Amygdala (tissue), 56 donors: Measurements from ENCODE around the gene ZDHHC11.

Experiments used
- DNase-seq, 56 donors: peaks; one replicate each; lab custom pipeline; 2025; lab: John Stamatoyannopoulos, UW

The ZDHHC11 gene, protein sequence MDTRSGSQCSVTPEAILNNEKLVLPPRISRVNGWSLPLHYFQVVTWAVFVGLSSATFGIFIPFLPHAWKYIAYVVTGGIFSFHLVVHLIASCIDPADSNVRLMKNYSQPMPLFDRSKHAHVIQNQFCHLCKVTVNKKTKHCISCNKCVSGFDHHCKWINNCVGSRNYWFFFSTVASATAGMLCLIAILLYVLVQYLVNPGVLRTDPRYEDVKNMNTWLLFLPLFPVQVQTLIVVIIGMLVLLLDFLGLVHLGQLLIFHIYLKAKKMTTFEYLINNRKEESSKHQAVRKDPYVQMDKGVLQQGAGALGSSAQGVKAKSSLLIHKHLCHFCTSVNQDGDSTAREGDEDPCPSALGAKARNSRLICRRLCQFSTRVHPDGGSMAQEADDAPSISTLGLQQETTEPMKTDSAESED

DNA sequence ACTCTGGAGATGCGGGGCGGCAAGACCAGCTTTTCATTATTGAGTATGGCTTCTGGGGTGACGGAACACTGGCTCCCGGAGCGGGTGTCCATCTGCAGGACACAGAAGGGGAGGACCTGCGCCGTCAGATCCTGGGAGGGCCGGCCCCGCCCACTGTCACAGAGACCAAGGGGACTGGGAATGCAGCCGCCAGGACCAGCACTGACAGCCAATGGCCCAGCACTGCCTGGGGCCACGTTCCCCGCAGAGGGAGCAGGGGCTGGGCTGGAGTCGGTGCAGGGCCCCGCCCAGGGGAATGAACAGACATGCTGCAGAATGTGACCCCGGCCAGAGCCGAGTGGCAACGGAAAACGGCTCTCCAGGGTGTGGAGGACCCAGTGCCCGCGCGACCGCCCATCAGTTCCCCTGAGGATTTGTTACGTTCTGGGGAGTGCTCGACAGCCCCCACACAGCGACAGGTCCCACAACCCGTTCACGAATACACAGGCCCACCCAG lies at the start of gene ZDHHC11:
ZDHHC11 (minus strand) TSS at position 476 of the 496 bp plus-strand sequence; CDS start at position 92, 384 bp downstream.
- peak in 8 of 56 donors; percentile 10 to 49 (median 22) for DNase-seq

DNA sequence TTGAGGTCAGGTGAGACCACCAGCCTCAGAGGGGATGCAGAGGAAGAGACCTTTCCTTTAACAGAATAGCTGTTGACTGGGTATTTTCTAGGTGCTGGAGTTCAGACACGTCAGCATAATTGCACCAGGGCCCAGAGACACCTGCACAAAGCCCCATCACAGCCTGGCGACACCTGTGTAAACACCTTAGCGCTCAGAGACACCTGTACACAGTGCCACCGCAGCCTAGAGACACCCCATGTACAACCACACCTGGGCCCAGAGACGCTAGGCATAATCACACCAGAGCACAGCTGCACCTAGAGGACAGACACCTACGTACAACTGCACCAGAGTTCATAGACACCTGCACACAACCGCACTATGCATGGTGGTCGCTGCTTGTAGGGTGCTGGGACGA lies 42.9 kb upstream of the ZDHHC11 start:
- no peak for DNase-seq

DNA sequence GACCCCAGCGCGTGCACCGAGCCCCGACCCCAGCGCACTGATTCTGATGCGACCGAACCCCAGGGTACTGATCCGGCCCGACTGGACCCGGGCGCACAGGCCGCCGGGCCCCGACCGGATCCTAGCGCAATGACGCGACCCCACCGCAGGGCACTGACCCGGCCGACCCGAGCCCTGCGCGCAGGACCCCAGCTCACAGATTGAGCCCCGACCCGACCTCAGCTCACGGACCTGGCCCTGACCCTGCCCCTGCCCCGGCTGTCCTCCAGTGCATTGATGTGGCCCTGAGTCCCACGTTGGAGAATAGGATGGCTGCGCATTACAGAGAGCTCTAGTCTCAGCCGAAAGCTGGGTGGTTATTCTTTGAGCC lies 42.3 kb upstream of the ZDHHC11 start:
- no peak for DNase-seq

DNA sequence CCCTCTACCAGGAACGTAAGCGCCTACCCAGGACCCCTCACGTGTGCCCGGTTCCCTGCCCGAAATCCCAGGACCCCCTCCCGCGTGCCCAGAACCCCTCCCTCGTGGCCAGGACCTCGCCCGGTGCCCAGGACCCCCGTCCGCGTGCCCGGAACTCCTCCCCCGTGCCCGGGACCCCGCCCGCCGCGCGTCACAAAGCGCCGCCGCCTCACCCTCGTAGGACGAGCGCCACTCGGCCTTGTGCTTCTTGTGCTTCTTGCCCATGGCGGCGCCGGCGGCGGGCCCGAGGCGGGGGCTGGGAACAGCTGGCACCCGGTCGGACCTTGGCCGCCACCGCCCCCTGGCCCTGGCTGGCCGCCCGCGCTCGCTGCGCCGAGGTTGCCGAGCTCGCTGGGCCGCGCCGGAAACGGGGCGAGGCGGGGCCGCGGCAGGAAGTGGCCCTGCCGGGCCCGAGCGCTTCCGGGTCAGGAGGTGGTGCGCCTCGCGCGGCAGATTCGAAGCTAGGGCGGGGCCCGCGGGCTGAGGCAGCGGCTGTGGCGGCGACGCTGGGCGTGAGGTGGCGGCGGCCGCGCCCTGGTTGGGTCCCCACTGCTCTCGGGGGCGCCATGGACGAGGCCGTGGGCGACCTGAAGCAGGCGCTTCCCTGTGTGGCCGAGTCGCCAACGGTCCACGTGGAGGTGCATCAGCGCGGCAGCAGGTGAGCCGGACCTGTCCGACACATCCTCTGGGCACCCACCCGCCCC lies 41.8 kb upstream of the ZDHHC11 start, which contains the start of the genes BRD9 and TRIP13:
BRD9 (minus strand) TSS at position 408 of the 743 bp plus-strand sequence; CDS start at position 264, 144 bp downstream.
TRIP13 (plus strand) TSS at position 491 of the 743 bp plus-strand sequence; CDS start at position 606, 115 bp downstream.
- DNase-seq, result peak in 54 of 56 donors; percentile 6 to 88 (median 68)

DNA sequence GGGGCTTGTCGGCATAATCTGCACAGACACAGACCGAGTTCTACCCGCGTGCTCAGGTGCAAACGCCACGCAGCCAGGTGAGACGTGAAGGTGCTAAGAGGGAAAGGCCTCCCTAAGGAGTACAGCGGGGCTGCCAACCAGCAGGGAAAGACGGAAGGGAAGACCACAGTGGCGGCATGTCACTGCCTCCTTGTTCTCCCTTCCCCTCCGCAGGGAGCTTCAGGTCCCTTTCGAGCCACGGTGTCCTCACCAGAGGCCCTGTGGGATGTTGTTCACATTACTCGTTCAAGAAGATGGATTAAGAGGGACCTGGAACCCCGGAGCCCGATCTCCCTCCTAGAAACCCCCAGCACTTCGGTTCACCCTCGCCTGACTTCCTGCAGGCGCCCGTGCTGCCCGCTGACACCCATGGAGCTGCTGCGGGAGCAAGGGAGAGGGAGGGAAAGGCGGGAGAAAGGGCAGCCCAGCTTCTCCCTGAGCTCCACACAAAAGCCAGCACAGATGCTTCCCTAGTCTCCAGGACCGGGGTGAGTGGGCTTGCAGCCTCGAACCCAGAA lies 41.1 kb upstream of the ZDHHC11 start:
- DNase-seq, result peak in 1 of 56 donors; percentile 12

DNA sequence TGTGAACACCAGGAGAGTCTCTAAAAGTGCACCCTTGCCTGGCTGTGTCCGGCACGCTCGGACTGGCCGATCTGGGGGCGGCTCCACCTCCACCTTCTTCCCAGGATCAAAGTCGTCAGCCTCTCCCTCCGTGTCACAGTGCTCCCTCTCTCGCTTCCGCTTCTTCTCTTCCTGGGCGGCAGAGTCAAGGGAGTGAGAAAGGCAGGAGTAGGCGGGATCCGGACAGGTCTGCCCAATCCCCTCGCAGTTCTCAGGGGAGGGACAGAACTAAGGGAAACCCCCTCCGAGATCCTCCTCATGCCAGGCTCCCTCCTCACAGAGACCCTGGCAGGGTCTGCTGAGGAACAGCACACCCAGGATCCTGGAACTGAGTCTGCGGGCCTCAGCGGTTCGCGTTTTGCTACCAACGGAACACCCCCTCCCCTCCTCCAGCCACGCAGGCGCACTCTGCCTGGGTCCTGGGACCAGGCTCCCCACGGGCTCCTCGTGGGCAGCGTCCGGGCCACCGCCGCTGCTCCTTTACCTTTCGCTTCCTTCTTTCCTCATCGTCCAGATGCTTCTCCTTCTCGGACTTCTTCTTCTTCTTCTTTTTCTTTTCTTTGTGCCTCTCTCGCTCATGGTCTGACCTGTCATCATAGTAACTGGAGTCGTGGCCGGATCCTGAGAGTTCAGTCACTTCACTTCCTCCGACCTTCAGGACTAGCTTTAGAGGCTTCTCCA lies 40.5 kb upstream of the ZDHHC11 start:
- DNase-seq, result no peak

DNA sequence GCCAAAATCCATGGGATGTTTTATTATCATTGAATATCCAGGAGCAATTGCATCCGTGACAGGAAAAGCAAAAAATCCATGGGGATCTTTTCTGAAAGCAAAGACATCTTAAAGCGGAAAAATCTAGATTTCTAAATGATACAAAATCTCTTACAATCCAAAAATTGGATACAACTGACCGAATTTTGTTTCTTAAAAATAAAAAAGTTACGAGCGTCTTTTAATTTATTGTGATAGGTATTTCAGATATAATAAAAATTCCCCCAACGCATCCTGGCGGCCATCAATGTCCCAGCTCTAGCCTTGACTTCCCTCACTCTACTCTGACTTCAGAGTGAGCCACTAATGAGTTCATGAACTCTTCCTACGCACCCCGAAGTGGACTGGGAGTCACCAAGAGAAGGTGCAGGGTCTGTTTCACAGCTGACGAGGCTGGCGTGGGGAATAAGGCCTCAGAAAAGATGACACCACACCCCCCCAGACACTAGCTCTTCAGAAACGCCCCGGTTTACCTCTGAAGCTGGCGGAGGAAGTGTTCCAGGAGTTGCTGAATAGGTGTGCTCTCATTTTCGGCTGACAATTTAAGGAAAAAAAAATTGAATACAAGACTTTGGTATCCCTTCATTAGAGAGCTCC lies 38.4 kb upstream of the ZDHHC11 start:
- DNase-seq, result no peak

DNA sequence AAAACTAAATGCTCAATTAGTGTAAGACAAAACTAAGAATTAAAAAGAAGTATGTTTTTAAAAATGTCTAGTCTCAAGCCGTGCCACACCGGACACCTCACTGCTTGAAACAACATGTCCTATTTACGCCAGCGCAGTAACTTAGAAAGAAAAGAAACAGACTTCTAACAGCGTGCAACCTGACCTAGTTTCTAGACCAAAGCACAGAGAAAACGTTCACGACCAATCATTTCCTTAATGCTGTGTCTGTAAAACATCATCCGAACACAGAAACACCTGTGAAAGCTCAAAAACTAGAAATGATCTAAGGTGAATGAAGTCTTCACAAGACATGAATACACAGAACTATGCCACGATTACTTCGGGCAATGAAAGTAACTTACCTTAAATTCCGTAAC lies 37.9 kb upstream of the ZDHHC11 start:
- no peak for DNase-seq

DNA sequence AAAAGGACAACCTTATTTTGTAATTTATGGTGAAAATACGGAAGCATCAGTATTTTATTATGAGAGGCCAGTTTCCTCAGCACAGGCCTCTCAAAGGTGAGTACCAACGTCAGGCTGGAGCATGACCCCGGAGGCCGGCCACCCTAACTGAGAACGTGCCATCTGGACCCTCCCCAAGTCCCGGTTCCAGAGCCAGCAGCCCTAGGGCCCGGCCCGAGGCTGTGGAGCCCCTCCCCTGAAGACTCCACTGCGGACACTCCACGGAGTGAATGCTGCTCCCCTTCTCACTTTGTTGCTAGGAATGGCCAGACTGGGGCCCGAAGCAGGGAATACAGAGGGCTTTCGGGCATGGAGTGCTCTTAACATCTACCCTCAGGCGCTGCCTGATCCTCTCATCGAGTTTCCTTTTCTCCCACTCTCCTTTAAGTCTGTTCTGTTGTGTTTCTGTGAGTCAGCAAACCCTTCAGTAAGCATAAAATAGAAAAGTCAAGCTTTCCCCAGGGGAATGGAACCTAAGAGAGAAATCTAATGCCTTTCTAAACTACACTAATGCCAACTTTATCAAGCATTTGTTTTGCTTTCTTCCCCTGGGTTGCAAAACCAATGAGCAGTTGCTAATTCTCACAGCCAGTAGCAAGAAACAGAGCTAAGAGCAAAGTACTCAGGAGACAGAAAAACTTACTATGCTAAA lies 37.3 kb upstream of the ZDHHC11 start:
- DNase-seq, result no peak

DNA sequence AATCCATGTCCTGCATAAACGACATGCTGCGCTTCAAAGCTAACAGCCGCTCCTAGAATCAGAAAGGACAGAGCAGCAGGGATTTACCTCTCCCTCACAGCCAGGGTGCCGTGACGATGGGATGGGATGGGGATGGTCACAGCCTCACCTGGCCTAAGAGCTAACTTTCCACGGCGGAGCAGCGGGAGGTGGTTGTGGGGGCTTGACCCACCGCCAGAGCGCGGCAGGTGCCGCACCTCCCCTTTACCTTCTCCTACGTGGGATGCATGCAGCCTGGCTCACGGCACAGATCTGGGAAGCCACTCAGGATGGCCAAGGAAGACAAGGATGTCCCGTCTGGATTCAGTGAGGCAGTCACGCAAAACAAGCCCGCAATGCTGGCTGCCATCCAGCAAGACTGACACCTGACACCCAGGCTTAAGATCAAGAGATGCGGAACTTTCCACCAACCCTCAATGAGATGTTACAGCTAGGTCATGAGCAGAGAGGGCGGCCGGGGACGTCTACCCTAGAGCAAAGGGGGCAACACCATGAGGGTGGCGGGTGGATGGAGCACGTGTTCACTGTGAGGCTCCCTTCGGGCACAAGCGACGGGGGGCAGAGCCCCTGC lies 36.0 kb upstream of the ZDHHC11 start:
- DNase-seq, result no peak

DNA sequence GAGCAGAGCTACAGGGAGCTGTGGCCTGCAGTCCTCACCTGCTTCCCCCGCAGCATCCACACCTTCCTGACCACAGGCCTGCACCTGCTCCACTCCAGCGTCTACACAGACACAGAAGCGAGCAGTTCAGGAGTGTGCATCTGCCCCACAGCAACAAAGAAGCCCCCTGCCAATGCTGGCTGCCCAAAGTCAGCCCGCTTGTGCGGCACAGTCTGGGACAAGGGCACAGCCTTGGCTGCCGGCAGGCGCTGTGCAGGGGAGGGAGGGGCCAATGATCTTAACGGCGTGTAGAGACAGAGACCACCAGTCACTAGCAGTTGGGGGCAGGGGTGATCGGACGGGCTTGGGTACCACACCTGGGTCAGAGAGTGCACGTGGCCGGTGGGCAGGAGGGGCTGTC lies 35.2 kb upstream of the ZDHHC11 start:
- DNase-seq, result no peak

DNA sequence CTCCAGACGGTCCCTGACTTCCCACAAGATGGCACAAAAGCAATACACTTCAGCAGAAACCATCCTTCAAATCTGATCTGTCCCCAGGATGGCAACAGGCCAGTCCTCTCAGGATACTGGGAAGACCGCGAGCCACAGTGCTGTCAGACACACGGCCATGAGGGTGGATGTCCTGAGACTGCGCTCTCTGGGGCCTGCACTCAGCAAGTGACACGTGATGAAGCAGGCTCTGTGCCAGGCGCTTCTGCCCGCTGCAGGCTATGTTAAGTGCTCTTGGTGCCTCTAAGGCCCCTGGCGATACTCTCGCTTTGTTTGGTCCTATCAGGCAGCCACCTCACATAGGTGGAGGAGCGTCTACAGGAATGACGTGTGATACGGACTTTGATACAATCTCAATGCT lies 34.7 kb upstream of the ZDHHC11 start:
- peak in 25 of 56 donors; percentile 4 to 56 (median 32) for DNase-seq

DNA sequence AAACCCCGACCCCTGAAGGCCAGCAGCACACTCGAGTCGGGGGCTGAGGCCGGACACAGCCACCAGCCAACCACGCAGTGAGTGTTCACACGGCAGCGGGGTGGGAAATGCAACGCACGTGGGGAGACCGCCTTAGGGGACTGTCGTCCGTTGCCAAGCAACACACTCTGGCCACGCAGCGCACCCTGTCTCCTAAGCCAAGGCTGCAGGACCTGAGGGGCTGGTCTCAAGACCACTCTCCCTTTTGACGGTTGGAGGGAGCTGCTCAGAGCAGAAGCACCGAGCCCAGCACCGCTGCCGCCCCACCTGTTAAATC lies 34.3 kb upstream of the ZDHHC11 start:
- no peak for DNase-seq

DNA sequence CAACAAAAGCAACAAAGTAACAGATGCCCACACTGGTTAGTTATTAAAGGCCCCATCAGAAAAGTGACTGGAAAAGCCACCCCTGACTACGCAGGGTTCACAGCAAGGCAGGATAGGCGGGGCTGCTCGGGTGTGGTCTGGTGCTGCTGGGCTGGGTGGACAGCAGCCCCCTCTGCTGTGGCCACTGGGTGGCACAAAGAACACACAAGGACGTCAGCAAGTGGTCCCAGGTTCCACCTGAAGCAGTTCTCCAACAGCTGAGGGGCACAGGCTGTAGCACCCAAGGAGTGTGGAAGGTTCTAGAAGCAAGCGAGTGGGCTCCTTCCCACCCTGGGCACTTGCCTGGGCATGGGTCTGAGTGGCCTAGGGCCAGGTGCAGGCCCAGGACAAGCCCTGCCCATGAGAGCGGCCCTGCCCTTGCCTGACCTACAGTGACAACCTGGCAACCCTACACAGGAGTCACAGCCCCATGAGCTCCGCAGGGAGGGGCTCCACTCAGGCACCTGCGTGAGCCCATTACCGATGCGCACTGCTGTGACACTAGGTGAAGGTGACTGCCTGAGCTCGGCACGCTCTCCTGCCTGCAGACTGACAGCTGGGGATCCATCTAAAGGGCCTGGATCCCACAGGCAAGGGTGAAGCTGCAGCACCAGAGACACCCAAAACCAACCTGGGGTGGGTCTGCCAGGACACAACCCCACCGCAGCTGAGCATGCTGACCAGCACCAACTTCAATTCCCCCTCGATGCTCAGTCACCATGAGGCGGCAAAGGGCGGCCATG lies 33.8 kb upstream of the ZDHHC11 start:
- no peak for DNase-seq

DNA sequence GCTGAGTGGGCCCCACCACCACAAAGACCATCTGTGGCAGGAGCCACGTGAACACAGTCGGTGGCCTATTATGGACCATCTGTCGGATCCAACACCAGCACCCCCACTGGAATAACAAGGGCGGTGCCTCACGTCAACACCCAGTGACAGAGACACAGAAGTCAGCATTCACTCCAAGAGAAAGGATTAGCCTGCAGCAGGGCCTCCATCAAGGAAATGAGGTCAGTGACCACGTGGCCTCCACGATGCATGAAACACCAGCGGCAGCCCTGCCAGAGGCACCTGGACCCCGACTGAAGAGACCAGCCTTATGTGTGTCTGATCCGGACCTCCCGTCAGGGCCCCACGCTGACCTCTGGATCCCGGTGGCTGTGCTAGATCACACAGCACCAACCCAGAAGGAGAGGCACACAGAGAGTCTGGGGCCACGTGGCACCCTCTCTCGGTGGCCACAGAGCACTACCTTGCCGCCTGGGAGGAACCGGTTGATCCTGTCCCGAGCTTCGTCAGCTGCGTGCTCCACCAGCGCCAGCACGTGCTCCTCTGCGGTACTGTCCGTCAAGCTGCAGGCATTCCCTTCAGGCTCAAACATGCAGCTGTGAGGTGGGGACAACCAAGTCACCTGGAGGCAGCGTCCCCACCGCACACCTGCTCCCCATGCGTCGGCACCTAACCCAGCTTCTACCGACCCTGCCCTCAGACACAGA lies 32.8 kb upstream of the ZDHHC11 start:
- peak in 27 of 56 donors; percentile 15 to 55 (median 31) for DNase-seq

DNA sequence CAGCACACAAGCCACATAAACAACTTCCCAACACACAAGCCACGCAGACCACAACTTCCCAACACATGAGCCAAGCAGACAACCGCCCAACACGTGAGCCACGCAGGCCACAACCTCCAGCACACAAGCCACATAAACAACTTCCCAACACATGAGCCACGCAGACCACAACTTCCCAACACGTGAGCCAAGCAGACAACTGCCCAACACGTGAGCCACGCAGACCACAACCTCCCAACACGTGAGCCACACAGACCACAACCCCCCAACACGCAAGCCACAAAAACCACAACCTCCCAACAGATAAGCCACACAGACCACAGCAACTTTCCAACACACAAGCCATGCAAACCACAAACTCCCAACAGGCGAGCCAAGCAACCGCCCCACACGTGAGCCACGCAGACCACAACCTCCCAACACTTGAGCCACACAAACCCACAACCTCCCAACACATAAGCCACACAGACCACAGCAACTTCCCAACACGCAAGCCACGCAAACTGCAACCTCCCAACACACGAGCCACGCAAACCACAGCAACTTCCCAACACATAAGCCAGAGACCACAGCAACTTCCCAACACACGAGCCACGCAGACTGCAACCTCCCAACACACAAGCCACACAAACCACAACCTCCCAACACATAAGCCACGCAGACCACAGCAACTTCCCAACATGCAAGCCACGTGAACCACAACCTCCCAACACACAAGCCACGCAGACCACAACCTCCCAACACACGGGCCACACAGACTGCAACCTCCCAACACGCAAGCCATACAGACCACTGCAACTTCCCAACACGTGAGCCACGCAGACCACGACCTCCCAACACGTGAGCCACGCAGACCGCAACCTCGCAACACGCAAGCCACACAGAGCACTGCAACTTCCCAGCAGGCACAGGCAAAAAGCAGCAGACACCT lies 31.7 kb upstream of the ZDHHC11 start:
- no peak for DNase-seq
